GM23248 (cell line): ENCODE results near the gene SRP72.

Experiments used
- EZH2 ChIP-seq: fragments of 200-600 bp; sonication (generic); IDR thresholded peaks from 2 replicates; pipeline ENCODE4 v1.6.1; 2018; ENCODE audit warnings: antibody characterized with exemption, mild to moderate bottlenecking; ENCODE audit not compliant: insufficient read depth, poor library complexity, severe bottlenecking
- EZH2phosphoT487 ChIP-seq: fragments of 200-600 bp; sonication (generic); IDR thresholded peaks from 2 replicates; pipeline ENCODE4 v1.6.1; 2018; ENCODE audit warnings: antibody characterized with exemption, moderate library complexity, mild to moderate bottlenecking, low read depth; ENCODE audit not compliant: insufficient read depth

- TF ChIP-seq EZH2 (no peak), EZH2phosphoT487 (no peak)
Observed at GRCh38 chr4:56465599-56466295, 1.7 kb upstream of the SRP72 start.
